ENCODE measurements around the gene ULK2.

GRCh38 chr17:19741832-19742457 is 125.8 kb downstream of the ULK2 start:
- TF ChIP-seq YY1 (IDR thresholded peaks at IDR 0.05; ENCODE audit: insufficient read depth, insufficient read length): no peak
- no peak for TF ChIP-seq ZNF274 (IDR thresholded peaks at IDR 0.05; ENCODE audit: low read depth, low read length)
- no peak for TF ChIP-seq SUZ12 (IDR thresholded peaks at IDR 0.05; ENCODE audit: extremely low read depth, insufficient read depth, insufficient read length)
